GM03348 (cell line): Measurements from ENCODE around the gene NTM.

Source experiments
- DNase-seq: peaks from one replicate; pipeline ENCODE4 v3.0.0; 2012; ENCODE audit warnings: low spot score

The NTM gene

DNA sequence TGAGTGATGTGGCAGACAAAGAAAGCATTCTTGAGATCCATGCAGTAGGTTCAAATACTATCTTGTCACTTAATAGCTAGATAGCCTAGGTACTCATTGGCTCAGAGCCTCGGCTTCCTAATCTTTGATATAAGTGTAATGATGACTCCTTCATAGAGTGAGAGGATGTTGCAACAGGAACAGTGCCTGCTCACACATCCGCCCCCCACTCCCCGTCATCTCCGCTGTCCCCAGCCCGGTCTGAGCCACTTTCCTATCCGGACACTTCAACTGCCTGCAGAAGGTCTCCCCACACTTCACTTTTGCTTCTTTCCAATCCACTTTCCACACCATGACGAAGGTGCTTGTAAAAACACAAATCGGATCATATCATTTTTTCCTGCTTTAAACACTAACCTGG is 128.8 kb downstream of the NTM start:
- DNase-seq: no peak

DNA sequence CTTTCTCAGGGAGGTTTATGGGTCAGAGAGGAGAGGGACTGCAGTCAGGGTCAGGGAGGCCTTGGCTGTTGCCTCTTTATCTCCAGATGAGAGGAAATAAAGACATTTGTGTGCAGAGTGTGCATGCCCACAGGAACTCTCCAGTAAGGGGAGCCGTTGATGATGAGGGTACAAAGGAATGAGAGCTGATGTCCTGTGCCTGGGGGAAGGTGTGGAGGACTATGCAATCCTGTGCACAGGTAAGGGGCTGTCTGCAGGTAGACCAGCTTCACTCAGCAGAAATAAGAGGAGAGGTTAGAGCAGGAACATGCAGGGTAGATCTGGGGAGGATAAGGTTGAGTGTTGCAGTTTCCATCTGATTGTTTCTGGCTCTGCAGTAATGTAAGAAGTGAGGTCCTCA is 132.6 kb downstream of the NTM start:
- no peak for DNase-seq

DNA sequence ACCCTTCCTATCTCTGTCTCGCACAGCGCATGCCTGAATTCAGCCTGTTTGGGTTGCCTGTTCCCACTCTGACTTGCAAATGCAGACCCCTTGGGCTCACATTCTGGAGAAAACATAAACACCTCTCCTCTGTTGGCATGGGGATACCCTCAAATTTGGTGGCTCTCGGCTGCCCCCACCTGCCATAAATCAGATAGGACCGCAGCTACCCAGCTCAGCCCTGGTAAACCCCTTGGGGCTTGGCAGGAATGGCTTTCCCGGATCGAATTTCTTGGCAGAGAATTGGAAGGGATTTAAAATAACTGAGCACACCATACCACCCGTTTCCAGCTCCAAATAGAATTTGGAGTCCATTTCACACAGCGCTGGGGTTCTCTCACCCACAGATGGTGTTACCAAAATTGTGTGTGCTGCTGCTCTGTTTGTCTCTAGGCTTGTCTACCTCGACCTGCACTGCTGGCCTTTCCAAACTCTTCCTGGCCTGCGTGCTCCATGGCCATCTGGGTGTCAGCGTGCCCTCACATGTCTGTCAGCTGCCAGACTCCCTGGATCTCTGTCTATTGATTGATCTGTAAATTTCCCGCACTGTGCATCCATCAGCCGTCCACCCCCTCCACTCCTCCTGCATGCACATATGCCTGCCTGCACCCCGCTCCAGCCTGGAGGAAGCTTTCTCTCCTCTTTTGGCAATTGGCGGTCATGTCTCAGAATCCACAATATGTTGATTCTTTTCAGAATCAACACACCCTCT is 134.0 kb downstream of the NTM start:
- no peak for DNase-seq

GRCh38 chr11:131506348-131506747 is 135.9 kb downstream of the NTM start:
- no peak for DNase-seq

- no peak for DNase-seq
Observed at GRCh38 chr11:131510662-131511061, 140.2 kb downstream of the NTM start.

DNA sequence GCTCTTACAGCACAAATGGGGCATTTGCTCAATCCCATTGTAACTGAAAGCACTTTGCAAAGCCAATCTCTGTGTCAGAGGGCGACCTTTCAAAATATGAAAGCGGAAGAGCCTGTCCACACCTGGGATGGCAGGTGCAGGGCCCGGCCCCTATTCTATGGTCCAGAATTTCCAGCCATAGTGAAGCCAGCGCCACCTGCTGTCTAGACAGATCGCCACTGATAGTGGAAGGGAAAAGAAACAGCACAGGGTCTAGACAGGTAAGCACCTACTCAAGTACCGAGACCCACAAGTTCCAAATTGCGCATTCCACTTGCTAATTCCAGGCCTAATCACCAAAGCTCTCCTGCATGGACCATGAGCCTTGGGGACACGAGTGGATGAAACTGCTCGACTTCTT is 141.4 kb downstream of the NTM start:
- DNase-seq: no peak

- DNase-seq: no peak
Observed at GRCh38 chr11:131512228-131512627, 141.8 kb downstream of the NTM start.

- no peak for DNase-seq
Observed at GRCh38 chr11:131514062-131514461, 143.6 kb downstream of the NTM start.

DNA sequence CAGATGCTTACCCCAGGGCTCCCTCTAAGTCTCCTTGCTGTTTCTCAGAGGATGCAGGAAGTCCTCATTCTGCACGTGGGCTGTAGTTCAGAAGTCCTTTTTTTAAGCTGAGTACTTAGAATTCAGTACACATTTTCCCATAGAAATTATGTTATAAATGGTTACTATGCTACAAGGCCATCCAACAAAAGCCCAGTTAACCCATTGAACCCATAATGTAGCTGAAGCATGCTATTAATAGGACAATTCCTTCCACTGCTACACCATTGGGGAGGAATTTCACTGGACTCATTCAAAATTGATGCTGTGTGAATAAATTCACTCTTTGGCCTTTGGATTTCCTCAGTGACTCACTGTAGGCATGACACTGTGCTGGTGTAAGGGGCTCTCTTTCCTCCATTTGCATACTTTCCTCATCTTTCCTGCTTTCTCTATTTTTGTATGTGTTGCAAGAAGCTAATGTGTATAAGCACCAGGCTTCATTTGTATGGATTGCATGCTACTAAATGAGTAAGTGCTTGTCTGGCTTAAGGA is 148.0 kb downstream of the NTM start:
- DNase-seq: no peak

- DNase-seq: no peak
Observed at GRCh38 chr11:131522851-131523250, 152.4 kb downstream of the NTM start.

DNA sequence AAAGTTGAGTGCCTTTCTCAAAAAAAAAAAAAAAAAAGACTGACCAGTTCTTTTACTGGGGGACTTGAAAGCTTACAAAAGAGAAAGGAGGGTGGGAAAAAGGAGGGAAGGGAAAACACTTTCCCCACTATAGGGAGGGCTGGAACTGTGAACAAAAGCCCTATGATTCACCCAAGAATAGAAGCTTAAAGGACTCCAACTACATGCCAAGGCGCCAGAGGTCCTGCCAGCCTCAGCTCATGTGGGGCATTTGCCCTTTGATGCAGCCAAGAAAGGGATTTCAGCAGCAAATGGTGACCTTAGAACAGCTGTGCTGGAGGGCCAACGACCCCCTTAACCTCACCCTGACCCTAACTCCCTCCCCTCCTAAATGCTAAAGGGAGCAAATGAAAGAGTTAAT is 160.0 kb downstream of the NTM start:
- no peak for DNase-seq

DNA sequence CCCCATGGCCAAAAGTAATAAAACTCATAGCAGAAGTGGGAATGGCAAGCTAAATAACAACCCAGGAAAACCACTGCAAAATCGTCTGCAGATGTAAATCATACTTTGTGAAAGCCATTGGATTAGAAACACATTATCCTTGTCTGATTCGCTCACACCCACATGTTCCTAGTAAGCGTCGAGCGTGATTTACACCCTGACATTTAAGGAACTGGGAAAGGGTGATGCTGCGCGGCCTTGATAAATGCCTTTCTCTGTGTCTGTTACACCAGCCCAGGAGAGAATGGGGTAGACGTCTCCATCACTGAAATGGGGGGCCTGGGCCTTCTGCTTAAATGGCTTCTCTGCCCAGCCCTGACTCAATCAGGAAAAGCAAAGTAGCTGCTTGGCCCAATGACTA is 162.7 kb downstream of the NTM start:
- no peak for DNase-seq

GRCh38 chr11:131533998-131534397 is 163.6 kb downstream of the NTM start:
- no peak for DNase-seq

GRCh38 chr11:131534611-131535010 is 164.2 kb downstream of the NTM start:
- DNase-seq: no peak

DNA sequence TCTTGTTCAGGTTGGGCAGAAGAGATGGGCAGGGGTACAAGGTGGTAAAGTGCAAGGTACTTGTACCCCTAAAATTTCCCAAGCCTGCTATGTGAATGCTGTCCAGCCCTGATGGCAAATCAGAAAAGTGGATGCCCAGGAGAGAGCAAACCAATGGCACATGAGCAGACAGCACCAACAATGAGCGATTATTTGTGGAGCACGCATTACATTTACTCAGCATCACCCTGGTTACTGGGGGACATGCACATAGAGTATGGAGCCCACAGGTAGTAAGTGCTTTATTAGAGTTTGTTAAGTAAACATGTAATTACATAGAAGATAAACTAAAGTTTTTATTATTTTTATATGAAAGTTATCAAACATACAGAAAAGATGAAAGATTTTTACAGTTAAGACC is 165.7 kb downstream of the NTM start:
- no peak for DNase-seq

- DNase-seq: no peak
Observed at GRCh38 chr11:131537196-131537595, 166.8 kb downstream of the NTM start.

DNA sequence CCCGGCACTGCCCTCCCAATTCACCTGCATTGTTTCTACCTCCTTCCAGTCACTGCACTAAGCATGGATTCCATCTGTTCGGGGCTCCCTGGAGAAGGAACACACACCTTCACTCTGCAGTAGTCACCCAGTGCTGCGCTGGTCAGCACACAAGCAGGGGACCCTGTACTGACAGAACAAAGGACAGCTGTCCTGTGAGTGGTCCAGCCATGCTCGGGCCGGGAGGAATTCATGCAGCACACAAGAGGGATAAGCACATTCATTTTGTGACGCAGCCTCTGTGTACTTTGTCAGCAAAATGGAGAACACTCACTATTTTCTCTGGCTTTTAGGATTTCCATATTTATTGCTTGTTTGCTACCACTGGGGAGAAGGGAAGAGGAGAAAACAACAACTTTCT is 167.3 kb downstream of the NTM start:
- no peak for DNase-seq

- no peak for DNase-seq
Observed at GRCh38 chr11:131538322-131538721, 167.9 kb downstream of the NTM start.

- no peak for DNase-seq
Observed at GRCh38 chr11:131540676-131541075, 170.3 kb downstream of the NTM start.

- DNase-seq: no peak
Observed at GRCh38 chr11:131543389-131544025, 173.1 kb downstream of the NTM start.

- no peak for DNase-seq
Observed at GRCh38 chr11:131544591-131544990, 174.2 kb downstream of the NTM start.

DNA sequence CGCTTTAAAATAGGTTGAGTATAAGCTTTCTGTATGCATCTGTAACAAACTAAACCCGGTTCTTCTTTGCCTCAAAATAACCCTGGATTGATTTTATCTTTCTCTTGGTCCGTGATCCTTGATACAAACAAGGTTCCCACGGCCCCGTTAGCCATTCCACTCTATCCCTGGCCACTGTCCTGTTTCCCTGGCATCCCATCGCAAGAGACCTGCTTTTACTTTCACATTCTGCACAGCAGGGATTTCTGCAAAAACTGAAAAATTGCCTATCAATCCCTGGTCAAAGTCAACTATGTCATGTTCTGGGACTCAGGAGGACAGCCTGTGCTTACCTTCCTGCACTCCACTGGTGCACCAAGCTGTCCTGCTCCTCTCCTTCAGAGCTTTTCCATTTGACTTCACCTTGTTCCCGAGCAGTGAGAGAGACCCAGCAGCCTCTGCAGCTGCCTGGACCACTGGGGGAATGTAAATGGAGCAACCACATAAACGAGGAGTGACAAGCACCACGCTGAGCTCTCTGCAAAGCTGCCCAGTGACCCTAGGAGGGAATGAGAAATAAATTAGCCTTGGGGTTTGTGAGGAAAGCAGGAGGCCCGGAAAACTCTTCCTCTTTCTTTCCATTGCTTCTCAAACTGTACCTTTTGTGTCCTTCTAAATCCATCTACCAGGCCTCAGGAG is 175.9 kb downstream of the NTM start:
- no peak for DNase-seq

- DNase-seq: no peak
Observed at GRCh38 chr11:131549099-131549498, 178.7 kb downstream of the NTM start.
